ENCODE data around the gene VSTM5. TPM values are rescaled to one million over a fixed set of nuclear protein-coding genes. Genes with fewer than 3 reads are reported as not detected.
A peak's percentile ranks its signal among the peaks of the same experiment; 100 is the strongest.

The VSTM5 gene
- total RNA-seq, 1 experiment from 2014 or later, result not detected

- H2BK5ac ChIP-seq (ENCODE audit: insufficient read length, low read length), result no peak overlapping the region
- H3K9me3 Mint-ChIP-seq, result no peaks in the 10 kb centered on the region
- H4K5ac ChIP-seq (ENCODE audit: insufficient read length, low read depth, low read length), result no peak overlapping the region
- H3K9ac ChIP-seq (ENCODE audit: extremely low read depth, insufficient read length, low read length), result no peak overlapping the region
- H2BK20ac ChIP-seq (ENCODE audit: low read depth, low read length, poor library complexity, severe bottlenecking), result no peak overlapping the region
- H3K27me3 ChIP-seq (ENCODE audit: insufficient read depth, low read length), result no peaks in the 10 kb centered on the region
- no peaks in the 10 kb centered on the region for H3K79me2 ChIP-seq (ENCODE audit: insufficient read depth, low read length)
- H3K27me3 Mint-ChIP-seq (ENCODE audit: low read depth), result no peaks in the 10 kb centered on the region; the same call in 1 of the 2 replicates
- no peak overlapping the region for H2BK15ac ChIP-seq (ENCODE audit: low read depth, low read length)
- H2BK120ac ChIP-seq (ENCODE audit: low read depth, low read length, poor library complexity, severe bottlenecking), result no peak overlapping the region
- H2BK12ac ChIP-seq (ENCODE audit: insufficient read length, low read depth, low read length), result no peak overlapping the region
- no peak overlapping the region for H2AK5ac ChIP-seq (ENCODE audit: insufficient read length, low read length)
- H4K20me1 ChIP-seq (ENCODE audit: control insufficient read depth, insufficient read depth, insufficient read length), result no peaks in the 10 kb centered on the region
- no peak overlapping the region for H2AFZ ChIP-seq (ENCODE audit: low read length)
- H3K4me3 Mint-ChIP-seq, result no peak overlapping the region
- peak overlapping the region; percentile 5; the same call in 1 of the 2 replicates for H3K14ac ChIP-seq (ENCODE audit: insufficient read depth, low read length)
- no peak for DNase-seq
- H3K18ac ChIP-seq (ENCODE audit: insufficient read length, low read depth, low read length), result peak overlapping the region; percentile 19
- no peaks in the 10 kb centered on the region for H3K79me1 ChIP-seq (ENCODE audit: insufficient read depth, low read depth, low read length, poor library complexity, severe bottlenecking)
- H4K8ac ChIP-seq (replicated peaks; ENCODE audit: insufficient read length, low read depth, low read length), result no peak overlapping the region
- no peak overlapping the region for H3K4ac ChIP-seq (ENCODE audit: low read depth, low read length)
- H3K4me1 Mint-ChIP-seq, result peaks cover 31 to 37% of the 10 kb centered on the region in 2 experiments
- no peak overlapping the region for H3K23ac ChIP-seq (ENCODE audit: insufficient read length, low read depth, low read length)
- H3K4me2 ChIP-seq (ENCODE audit: insufficient read depth, insufficient read length, low read length), result no peak overlapping the region
- H3K4me1 ChIP-seq (ENCODE audit: insufficient read depth, low read length), result no peaks in the 10 kb centered on the region; the same call in 1 of the 2 replicates
- H4K91ac ChIP-seq (ENCODE audit: insufficient read length, low read depth, low read length), result no peak overlapping the region
- peaks cover 3 to 7% (median 4%) of the 10 kb centered on the region in 3 experiments; a peak in 4 of 7 replicates for H3K36me3 Mint-ChIP-seq (ENCODE audit: insufficient read depth in 1 of 3, low read depth in 3 of 3)
- no peak overlapping the region for H3K56ac ChIP-seq (ENCODE audit: insufficient read length, low read depth, low read length)
- H3K27ac ChIP-seq (ENCODE audit: insufficient read length, low read depth, low read length), result no peak overlapping the region
- no peaks in the 10 kb centered on the region for H3K23me2 ChIP-seq (ENCODE audit: insufficient read length, low read depth, low read length, poor library complexity, severe bottlenecking)
- H3K27ac Mint-ChIP-seq, result peak overlapping the region in 2 of 3 experiments; percentile 50 to 89; a peak in 5 of 7 replicates
- H3T11ph ChIP-seq (ENCODE audit: low read length), result no peak overlapping the region
- no peaks in the 10 kb centered on the region for H3K9me3 ChIP-seq (ENCODE audit: control insufficient read depth, low read depth, low read length)
- no CpG with 5 or more reads among the region's 8 CpGs for WGBS (ENCODE audit: extremely low coverage, insufficient read length, low lambda C conversion rate)
- 0 out of 3 replicates have a peak, but pooled peaks have one; percentile 12 for TF ChIP-seq CTCF (conservative IDR thresholded peaks at IDR 0.05)
These were observed 30.3 kb downstream of the VSTM5 start for GRCh38 chr11:93819966-93820695.
